ENCODE data around the gene EFHB.
"Not testable (repeated sequence)": the region's sequence is repeated elsewhere in the genome, so short reads cannot be mapped to it uniquely, and the experiment has no call there.

EFHB gene

GRCh38 chr3:19934098-19934566 is at the start of gene EFHB:
Gene EFHB (minus strand): TSS chr3:19934217. CDS start chr3:19934018, 199 bp downstream.
- DNase-seq = peak; percentile 42

GRCh38 chr3:19972054-19972453 is 38.0 kb upstream of the EFHB start:
- no peak for DNase-seq

- DNase-seq = no peak
These were observed 36.3 kb upstream of the EFHB start for GRCh38 chr3:19970327-19970726.

- no peak for DNase-seq
These were observed 33.8 kb upstream of the EFHB start for GRCh38 chr3:19967812-19968211.

- DNase-seq = no peak
These were observed 33.2 kb upstream of the EFHB start for GRCh38 chr3:19967208-19967607.

GRCh38 chr3:19961960-19962359 is 27.9 kb upstream of the EFHB start:
- DNase-seq = no peak

GRCh38 chr3:19960696-19961095 is 26.7 kb upstream of the EFHB start:
- no peak for DNase-seq

- no peak for DNase-seq
These were observed 25.5 kb upstream of the EFHB start for GRCh38 chr3:19959505-19959904.

- not testable (repeated sequence) for DNase-seq
These were observed 23.3 kb upstream of the EFHB start for GRCh38 chr3:19957354-19957753.

GRCh38 chr3:19954676-19955075 is 20.7 kb upstream of the EFHB start:
- DNase-seq = no peak

GRCh38 chr3:19950316-19950715 is 16.3 kb upstream of the EFHB start:
- DNase-seq = no peak

GRCh38 chr3:19948226-19948591 is 14.2 kb upstream of the EFHB start:
- DNase-seq = no peak

GRCh38 chr3:19947549-19948225 is 13.7 kb upstream of the EFHB start:
- peak; percentile 59 for DNase-seq

- DNase-seq = peak; percentile 98
These were observed 13.0 kb upstream of the EFHB start, which contains the start of gene RAB5A for GRCh38 chr3:19946832-19947548. Gene RAB5A (plus strand): TSS chr3:19947097. CDS start chr3:19950899, 3,802 bp downstream.

GRCh38 chr3:19945969-19946831 is 12.2 kb upstream of the EFHB start:
- DNase-seq = peak; percentile 13

- no peak for DNase-seq
These were observed 11.5 kb upstream of the EFHB start for GRCh38 chr3:19945534-19945933.

- DNase-seq = no peak
These were observed 6.6 kb upstream of the EFHB start for GRCh38 chr3:19940643-19941042.

GRCh38 chr3:19938295-19938627 is 4.2 kb upstream of the EFHB start:
- no peak for DNase-seq

- peak; percentile 22 for DNase-seq
These were observed 3.7 kb upstream of the EFHB start for GRCh38 chr3:19937459-19938294.

GRCh38 chr3:19932422-19932821 is 1.6 kb downstream of the EFHB start:
- no peak for DNase-seq

- DNase-seq = no peak
These were observed 2.2 kb downstream of the EFHB start for GRCh38 chr3:19931767-19932188.

- DNase-seq = peak; percentile 60
These were observed 2.8 kb downstream of the EFHB start for GRCh38 chr3:19931180-19931692.
